A673 (cell line): ENCODE measurements around the gene UCN3.

ENCODE experiments used
- EZH2 ChIP-seq: fragments of 200-600 bp; sonication (generic); IDR thresholded peaks from 2 replicates; pipeline ENCODE4 v1.6.1; 2017; ENCODE audit warnings: borderline replicate concordance, low read depth, mild to moderate bottlenecking, mixed read lengths, antibody characterized with exemption, low read length; ENCODE audit not compliant: poor library complexity, severe bottlenecking
- TF ChIP-seq, protein P1 (sequence below): fragments of 300-800, 200-600 bp; sonication (generic); conservative IDR thresholded peaks from 2 replicates; pipeline ENCODE4 v1.5.1; 2017; ENCODE audit warnings: low read depth, mild to moderate bottlenecking, antibody characterized with exemption, low read length, moderate library complexity, mixed read lengths

DNA sequence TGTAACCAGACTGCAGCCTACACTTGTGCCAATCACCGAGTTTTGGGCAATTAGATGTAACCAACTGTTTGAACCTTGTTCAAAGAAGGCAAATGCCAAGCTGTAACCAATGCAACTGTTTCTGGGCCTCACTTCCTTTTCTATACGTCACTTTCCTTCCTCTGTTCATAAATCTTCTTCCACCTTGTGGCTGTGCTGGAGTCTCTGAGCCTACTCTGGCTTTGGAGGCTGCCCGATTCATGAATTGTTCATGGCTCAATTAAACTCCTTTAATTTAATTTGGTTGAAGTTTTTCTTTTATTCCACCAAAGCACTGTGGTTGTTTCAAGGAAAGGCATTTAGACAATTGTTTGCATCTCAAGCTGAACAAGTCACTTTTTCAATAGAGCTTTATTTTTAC lies 43.5 kb upstream of the UCN3 start:
- TF ChIP-seq, protein P1, sequence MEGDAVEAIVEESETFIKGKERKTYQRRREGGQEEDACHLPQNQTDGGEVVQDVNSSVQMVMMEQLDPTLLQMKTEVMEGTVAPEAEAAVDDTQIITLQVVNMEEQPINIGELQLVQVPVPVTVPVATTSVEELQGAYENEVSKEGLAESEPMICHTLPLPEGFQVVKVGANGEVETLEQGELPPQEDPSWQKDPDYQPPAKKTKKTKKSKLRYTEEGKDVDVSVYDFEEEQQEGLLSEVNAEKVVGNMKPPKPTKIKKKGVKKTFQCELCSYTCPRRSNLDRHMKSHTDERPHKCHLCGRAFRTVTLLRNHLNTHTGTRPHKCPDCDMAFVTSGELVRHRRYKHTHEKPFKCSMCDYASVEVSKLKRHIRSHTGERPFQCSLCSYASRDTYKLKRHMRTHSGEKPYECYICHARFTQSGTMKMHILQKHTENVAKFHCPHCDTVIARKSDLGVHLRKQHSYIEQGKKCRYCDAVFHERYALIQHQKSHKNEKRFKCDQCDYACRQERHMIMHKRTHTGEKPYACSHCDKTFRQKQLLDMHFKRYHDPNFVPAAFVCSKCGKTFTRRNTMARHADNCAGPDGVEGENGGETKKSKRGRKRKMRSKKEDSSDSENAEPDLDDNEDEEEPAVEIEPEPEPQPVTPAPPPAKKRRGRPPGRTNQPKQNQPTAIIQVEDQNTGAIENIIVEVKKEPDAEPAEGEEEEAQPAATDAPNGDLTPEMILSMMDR: no peak
- TF ChIP-seq EZH2: no peak
